ENCODE data around the gene OR1J2.

GRCh38 chr9:122468735-122469134 lies 41.9 kb upstream of the OR1J2 start:
- no peak for TF ChIP-seq CTCF (IDR thresholded peaks at IDR 0.05; ENCODE audit: low read depth, low read length)
- no peak for TF ChIP-seq EZH2phosphoT487 (IDR thresholded peaks at IDR 0.05; ENCODE audit: low read depth)

Data from OCI-LY3 (cell line).